Calu3 (cell line): ENCODE measurements around the gene GFOD1. TPM values are rescaled to one million over a fixed set of nuclear protein-coding genes. Genes with fewer than 3 reads are reported as not detected.

Experiments
- Bru-seq: library from RNA; stranded (reverse); fragments of 400-500 nt; gene quantifications from one replicate; lab custom pipeline; 2021; lab: Mats Ljungman, UMichigan
- BruChase-seq, 2 experiments: library from RNA; stranded (reverse); fragments of 400-500 nt; gene quantifications; one replicate each; lab custom pipeline; 2021; lab: Mats Ljungman, UMichigan
- BruUV-seq: library from RNA; stranded (reverse); fragments of 400-500 nt; replicated peaks from 2 replicates; lab custom pipeline; 2021; lab: Mats Ljungman, UMichigan
- CTCF ChIA-PET: fragments of 300-600 bp; sonication (Branson Sonifier 250); formaldehyde crosslinking; loops from one replicate; lab custom pipeline; 2022; ENCODE audit warnings: antibody characterized with exemption; lab: Charles Lee
- DNase-seq: peaks from one replicate; pipeline ENCODE4 v3.0.0; 2022
- H3K27ac Mint-ChIP-seq: one replicate; pipeline ENCODE4 v1.8.0; 2022; ENCODE audit warnings: mixed read lengths; ENCODE audit not compliant: unreplicated experiment
- H3K27me3 Mint-ChIP-seq: one replicate; pipeline ENCODE4 v1.8.0; 2022; ENCODE audit warnings: mixed read lengths; ENCODE audit not compliant: unreplicated experiment
- H3K36me3 Mint-ChIP-seq: one replicate; pipeline ENCODE4 v1.8.0; 2022; ENCODE audit warnings: mild to moderate bottlenecking, moderate library complexity, mixed read lengths; ENCODE audit not compliant: insufficient read depth, unreplicated experiment
- H3K4me1 Mint-ChIP-seq: one replicate; pipeline ENCODE4 v1.8.0; 2022; ENCODE audit warnings: mild to moderate bottlenecking, low read depth, mixed read lengths; ENCODE audit not compliant: unreplicated experiment
- H3K4me3 Mint-ChIP-seq: one replicate; pipeline ENCODE4 v1.8.0; 2022; ENCODE audit warnings: mild to moderate bottlenecking, low read depth, moderate library complexity, mixed read lengths; ENCODE audit not compliant: unreplicated experiment
- H3K9me3 Mint-ChIP-seq: one replicate; pipeline ENCODE4 v1.8.0; 2022; ENCODE audit warnings: low read depth, mixed read lengths; ENCODE audit not compliant: unreplicated experiment
- CTCF ChIP-seq: fragments of 200-600 bp; IDR thresholded peaks from one replicate; pipeline ENCODE4 v1.8.0; 2022; ENCODE audit warnings: antibody characterized with exemption; ENCODE audit not compliant: unreplicated experiment
- intact Hi-C: fragments of 100-400 bp; cut with micrococcal nuclease; formaldehyde crosslinking; loops from one replicate; pipeline ENCODE4 v1.10.0; 2022; ENCODE audit not compliant: unreplicated experiment
- long read RNA-seq: library from polyadenylated mRNA; stranded (forward); transcript quantifications from one replicate; pipeline ENCODE4 v2.0.0, GENCODE V29; 2022
- total RNA-seq: library from RNA; stranded (reverse); gene quantifications from 2 replicates; pipeline ENCODE4 v1.2.3, GENCODE V29; 2022

Gene GFOD1
- total RNA-seq, result 8.7 and 9.5 TPM in 2 replicates
- percentile 71 among the genes with signal in this experiment for Bru-seq, nascent RNA
- BruChase-seq, experiment 1, labeled RNA remaining after a 6-hour chase, result percentile 66 among the genes with signal in this experiment
- BruChase-seq, experiment 2, labeled RNA remaining after a 2-hour chase, result percentile 69 among the genes with signal in this experiment
- long read RNA-seq, full-length matches to known transcripts, result 2 of 8 reads
- long read RNA-seq, partial matches to known transcripts, result 0 of 8 reads
- long read RNA-seq, other reads (novel, unspliced or antisense), result 6 of 8 reads

GRCh38 chr6:13487122-13488014 is at the start of gene GFOD1:
Gene GFOD1, minus strand, starts transcription at chr6:13487600. Its CDS starts 710 bp downstream, at chr6:13486890.
- peak; percentile 82 for DNase-seq
- BruUV-seq, result no TSS peak
- peak within 1 kb of the TSS; percentile 90 for H3K4me3 Mint-ChIP-seq
- CTCF ChIA-PET, result interaction anchor here (0.8 to 1.2 kb wide), 3 partner anchors 10 to 104 kb away, joined by 3 to 4 read pairs (median 3); no protein-coding TSS in a partner anchor
- H3K4me1 Mint-ChIP-seq, result peaks cover 24% of the 10 kb centered on the region
- peak within 1 kb of the TSS; percentile 82 for H3K27ac Mint-ChIP-seq
- H3K36me3 Mint-ChIP-seq, result peaks cover 33% of the 10 kb centered on the region
- no peaks in the 10 kb centered on the region for H3K9me3 Mint-ChIP-seq
- TF ChIP-seq CTCF, result no peak
- no peaks in the 10 kb centered on the region for H3K27me3 Mint-ChIP-seq
- intact Hi-C loops, result loop anchor here (2.0 kb wide), 1 partner anchor 87 kb away; the partner anchor contains the start of gene SIRT5

DNA sequence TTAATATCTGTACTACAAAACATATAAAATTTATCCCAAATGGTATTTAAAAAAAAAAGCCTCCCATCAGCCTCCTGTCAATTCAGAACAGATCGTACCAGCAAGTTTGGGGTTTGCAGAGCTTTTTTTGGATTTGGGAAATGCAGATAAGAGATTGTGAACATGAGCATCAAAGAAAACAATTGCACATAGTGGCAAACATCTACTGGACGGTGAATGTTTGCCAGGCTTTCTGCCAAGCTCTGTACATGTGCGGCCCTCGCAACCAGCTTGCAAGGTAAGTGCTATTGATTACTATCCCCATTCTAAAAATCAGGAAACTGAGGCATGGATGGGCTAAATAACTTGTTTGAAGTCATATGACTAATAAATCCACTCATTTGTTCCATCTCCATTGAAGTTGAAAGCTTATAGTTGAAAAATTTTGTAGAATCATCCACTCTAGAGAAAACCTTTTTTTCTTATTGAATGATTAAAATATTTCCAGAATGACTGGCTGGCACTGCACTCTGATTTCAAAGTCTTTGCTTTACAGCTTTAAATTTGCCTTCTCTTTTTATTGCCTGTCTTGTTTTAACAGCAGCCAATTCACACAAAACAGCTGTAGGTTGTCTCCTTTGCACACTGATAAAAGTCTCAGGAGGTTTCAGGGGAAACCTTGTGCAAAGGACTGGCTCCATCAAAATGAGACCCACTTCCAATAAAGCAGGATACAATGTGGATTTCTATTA is 49.6 kb upstream of the GFOD1 start:
- no peaks in the 10 kb centered on the region for H3K9me3 Mint-ChIP-seq
- H3K36me3 Mint-ChIP-seq, result no peaks in the 10 kb centered on the region

GRCh38 chr6:13535306-13535705 is 47.9 kb upstream of the GFOD1 start:
- Mint-ChIP-seq H3K4me1 (no peaks in the 10 kb centered on the region), H3K36me3 (no peaks in the 10 kb centered on the region), H3K4me3 (no peak overlapping the region), H3K9me3 (no peaks in the 10 kb centered on the region), H3K27ac (no peak overlapping the region), H3K27me3 (no peaks in the 10 kb centered on the region)
- no peak for TF ChIP-seq CTCF
- intact Hi-C loops, result no loop called here
- BruUV-seq, result no TSS peak
- no peak for DNase-seq
- CTCF ChIA-PET, result interaction anchor here (0.7 kb wide), 1 partner anchor 50 kb away, joined by 3 read pairs; no protein-coding TSS in a partner anchor

More for the DNA sequence above, 49.6 kb upstream of the GFOD1 start:
- TF ChIP-seq CTCF, result no peak
- no TSS peak for BruUV-seq
- Mint-ChIP-seq H3K4me3 (no peak overlapping the region), H3K4me1 (no peaks in the 10 kb centered on the region), H3K27ac (no peak overlapping the region), H3K27me3 (no peaks in the 10 kb centered on the region)
- no peak for DNase-seq
- intact Hi-C loops, result no loop called here
- CTCF ChIA-PET, result interaction anchor here (1.2 to 1.5 kb wide), 2 partner anchors 37 to 199 kb away, joined by 3 to 6 read pairs; partner anchors contain the start of gene SIRT5

DNA sequence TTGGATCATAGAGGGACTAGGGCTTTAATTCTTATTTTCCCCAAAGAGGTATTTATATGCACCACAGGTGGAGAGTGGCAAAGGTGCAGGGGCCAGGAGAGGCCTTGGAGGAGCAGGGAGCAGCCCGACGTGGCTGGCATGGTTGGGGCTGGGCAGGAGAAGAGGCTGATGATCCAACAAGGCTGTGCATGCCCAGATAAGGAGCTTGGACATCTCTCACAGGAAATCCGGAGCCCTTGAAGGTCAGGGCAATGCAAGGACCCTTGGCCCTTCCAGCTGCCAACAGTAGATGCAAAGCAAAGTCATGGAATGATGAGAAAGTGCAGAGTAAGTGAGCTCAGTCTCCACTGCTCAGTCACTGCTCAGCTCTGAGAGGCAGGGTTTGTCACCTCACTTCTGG is 47.1 kb upstream of the GFOD1 start:
- H3K9me3 Mint-ChIP-seq, result no peaks in the 10 kb centered on the region
- no peak overlapping the region for H3K4me3 Mint-ChIP-seq
- H3K27ac Mint-ChIP-seq, result no peak overlapping the region
- no peak for TF ChIP-seq CTCF
- H3K27me3 Mint-ChIP-seq, result no peaks in the 10 kb centered on the region
- H3K4me1 Mint-ChIP-seq, result no peaks in the 10 kb centered on the region
- intact Hi-C loops, result no loop called here
- no peak for DNase-seq
- BruUV-seq, result no TSS peak
- CTCF ChIA-PET, result interaction anchor here (0.7 kb wide), 1 partner anchor 50 kb away, joined by 3 read pairs; no protein-coding TSS in a partner anchor
- H3K36me3 Mint-ChIP-seq, result no peaks in the 10 kb centered on the region
